ENCODE data around the gene HLA-A.

The HLA-A gene

GRCh38 chr6:29935273-29935955, 6.9 kb upstream of the HLA-A start:
- DNase-seq = no peak

DNA sequence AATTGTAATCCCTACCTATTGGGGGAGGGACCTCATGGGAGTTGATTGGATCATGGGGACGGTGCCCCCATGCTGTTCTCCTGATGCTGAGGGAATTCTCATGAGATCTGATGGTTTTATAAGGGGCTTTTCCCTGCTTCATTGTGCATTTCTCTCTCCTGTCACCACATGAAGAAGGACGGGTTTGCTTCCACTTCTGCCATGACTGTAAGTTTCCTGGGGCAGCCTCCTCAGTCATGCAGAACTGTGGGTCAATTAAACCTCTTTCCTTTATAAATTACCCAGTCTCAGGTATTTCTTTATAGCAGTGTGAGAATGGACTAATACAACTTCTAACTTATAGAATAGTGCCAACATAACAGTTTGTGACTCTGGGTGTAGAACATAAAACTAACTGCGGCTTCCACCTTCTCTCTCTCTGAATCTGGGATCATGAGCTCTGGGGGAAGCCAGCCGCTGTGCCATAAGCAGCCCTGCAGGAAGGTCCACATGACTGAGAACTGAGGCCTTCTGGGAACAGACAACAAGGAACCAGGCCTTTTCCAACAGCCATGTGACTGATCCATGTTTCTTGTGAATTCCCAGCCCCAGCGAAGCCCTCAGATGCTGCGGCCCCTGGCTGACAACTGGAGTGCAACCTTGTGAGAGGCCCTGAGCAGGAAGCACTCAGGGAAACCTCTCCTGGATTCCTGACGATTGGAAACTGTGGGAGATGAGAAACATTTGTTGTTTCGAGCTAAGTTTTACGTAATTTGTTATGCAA, 3.4 kb upstream of the HLA-A start:
- no peak for DNase-seq

DNA sequence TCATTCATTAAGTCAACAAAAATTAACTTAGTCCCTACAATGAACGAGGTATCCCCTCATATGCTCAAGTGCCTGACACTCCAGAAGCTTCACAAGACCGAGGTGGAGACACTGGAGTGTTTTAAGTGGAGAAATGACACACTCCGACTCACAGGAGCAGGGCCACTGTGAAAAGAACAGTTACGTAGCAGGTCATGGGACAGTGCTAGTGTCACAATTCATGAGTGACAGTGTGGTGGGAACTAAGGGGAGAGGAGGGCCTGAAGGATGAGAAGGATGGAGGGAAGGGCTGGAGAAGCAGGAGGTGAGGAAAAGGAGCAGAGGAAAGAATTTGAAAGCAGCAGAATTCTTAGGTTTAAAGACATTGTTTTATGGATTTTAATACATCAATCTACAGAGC, 1.3 kb upstream of the HLA-A start:
- no peak for DNase-seq

GRCh38 chr6:29941471-29941870, 861 bp upstream of the HLA-A start:
- DNase-seq = no peak

GRCh38 chr6:29941916-29942274, 437 bp upstream of the HLA-A start:
- no peak for DNase-seq

GRCh38 chr6:29943053-29943966, 978 bp downstream of the HLA-A start:
- peak; percentile 58 for DNase-seq

GRCh38 chr6:29945281-29945820, 3.0 kb downstream of the HLA-A start:
- peak; percentile 37 for DNase-seq

- DNase-seq = peak; percentile 59
Measured at GRCh38 chr6:29946223-29947076, 4.1 kb downstream of the HLA-A start.

GRCh38 chr6:29947077-29947980, 5.0 kb downstream of the HLA-A start:
- DNase-seq = peak; percentile 55

DNA sequence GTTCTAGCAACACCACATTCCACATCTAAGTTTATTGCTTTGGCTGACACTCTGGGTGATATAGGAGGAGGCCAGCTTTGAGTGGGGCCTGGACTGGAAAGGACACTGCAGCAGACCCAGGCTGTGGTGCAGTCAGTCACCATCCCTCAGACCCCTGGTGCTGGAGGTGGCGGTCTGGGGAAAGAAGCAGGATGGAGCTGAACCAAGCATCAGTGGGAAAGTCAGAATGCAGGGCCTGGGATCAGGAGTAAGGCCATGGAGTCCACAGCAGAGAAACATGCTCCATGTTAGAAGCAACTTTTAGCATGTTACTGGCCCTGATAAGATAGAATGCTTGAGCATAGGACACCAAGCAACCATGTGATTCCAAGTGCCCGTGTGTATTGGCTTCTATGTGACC, 5.9 kb downstream of the HLA-A start:
- DNase-seq = peak; percentile 37

GRCh38 chr6:29949934-29950333, 7.6 kb downstream of the HLA-A start:
- DNase-seq = no peak

DNA sequence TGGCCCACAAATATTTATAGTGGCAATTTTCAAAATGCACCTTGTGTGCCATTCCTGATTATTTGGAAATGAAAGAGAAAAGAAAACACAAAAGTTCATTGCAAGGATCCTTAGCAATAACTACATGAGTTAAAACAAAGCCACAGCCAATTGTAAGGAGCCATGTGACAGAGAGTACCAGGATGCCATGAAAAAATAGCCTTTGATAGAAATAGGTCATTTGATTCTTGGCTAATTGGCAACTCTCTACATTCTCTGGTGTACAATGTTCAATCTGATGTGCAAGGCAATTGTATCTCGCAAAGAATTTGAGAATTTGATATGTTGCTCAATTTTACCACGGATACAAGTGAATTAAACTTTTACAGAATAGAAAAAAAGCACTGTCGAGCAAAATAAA, 9.6 kb downstream of the HLA-A start:
- DNase-seq = no peak

GRCh38 chr6:29953001-29953441, 10.7 kb downstream of the HLA-A start:
- no peak for DNase-seq

DNA sequence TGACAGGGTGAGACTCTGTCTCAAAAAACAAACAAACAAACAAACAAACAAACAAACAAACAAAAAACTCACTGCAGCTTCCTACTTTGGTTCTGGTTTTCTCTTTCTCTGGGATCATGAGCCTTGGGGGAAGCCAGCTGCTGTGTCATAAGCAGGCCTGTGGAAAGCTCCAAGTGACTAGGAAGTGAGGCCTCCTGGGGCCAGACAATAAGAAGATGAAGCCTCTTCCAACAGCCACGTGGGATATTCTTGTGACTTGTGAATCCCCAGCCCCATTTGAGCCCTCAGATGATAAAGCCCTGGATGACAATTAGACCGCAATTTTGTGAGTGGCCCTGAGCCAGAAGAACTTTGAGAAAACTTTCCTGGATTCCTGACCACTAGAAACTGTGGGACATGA, 11.4 kb downstream of the HLA-A start:
- no peak for DNase-seq

- no peak for DNase-seq
Measured at GRCh38 chr6:29954272-29954671, 11.9 kb downstream of the HLA-A start.

DNA sequence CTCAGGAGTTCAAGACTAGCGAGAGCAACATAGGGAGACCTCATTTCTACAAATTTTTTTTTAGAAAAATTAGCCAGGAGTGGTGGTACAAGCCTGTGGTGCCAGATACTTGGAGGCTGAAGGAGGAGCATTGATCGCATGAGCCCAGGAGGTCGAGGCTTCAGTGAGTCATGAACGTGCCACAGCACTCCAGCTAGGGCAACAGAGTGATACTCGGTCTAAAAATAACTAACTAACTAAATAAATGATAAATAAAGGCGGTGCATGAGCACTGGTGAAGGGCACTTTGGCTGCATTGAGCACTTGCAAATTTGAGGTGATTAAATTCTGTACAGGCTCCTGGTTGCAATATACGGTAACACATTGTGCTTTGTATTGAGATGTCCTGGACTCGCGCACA, 13.5 kb downstream of the HLA-A start:
- no peak for DNase-seq

DNA sequence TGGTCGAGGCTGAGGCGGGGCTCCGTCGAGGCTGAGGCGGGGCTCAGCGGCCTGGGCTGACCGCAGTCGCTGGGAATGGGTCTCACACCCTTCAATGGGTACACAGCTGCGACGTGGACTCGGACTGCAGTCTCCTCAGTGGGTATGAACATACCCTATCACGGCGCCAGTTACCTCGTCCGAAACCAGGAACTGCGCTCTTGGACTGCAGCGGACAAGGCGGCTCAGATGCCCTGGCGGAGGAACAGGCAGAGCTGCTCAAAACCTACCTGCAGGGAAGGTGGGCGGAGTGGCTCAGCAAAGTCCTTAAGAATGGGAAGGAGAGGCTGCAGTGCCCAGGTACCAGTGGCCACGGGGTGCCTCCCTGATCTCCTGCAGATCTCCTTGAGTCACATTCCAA, 14.2 kb downstream of the HLA-A start:
- no peak for DNase-seq

- no peak for DNase-seq
Measured at GRCh38 chr6:29958046-29958445, 15.7 kb downstream of the HLA-A start.

DNA sequence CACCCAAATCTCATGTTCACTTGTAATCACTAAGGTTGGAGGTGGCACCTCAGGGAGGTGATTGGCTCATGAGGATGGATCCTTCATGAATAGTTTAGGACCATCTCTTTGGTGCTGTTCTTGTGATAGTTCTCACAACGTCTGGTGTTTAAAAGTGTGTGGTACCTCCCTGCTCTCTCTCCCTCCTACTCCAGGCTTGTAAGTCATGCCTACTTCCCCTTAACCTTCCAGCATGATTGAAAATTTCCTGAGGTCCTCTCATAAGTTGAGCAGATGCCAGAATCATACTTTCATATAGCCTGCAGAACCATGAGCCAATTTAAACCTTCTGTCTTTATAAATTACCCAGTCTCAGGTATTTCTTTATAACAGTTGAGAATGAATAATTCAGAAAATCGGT, 16.6 kb downstream of the HLA-A start:
- no peak for DNase-seq

DNA sequence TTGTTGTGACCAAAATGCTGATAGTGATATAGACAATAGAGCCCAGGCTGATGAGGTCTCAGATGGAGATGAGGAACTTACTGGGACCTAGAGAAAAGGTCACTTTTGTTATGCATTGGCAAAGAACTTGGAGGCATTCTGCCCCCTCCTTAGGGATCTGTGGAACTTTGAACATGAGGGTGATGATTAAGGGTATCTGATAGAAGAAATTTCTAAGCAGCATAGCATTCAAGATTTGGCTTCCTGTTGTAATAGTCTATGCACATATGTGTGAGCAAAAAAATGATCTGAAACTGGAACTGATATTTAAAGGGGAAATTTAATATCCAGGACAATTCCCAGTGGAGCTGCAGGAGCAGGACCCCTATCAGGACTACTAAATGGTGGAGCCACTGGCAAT, 17.1 kb downstream of the HLA-A start:
- no peak for DNase-seq

DNA sequence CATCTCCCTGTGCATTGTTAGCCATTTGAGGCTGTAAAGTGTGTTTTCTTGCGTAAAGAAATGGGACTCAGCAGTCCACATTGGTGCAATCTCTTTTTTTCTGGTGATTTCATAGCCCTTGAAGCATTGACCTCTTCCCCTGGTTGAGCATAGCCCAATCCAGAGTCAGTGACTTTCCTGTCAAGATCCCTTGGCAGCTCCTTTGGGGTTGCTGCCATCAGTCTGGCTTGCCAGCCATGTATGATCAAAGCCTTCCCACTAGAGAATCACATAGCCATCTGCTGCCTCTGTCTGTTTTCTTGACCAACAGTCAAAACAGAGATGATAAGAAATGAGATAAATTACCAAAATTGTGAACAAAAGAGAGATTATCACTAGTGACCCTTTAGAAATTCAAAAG, 19.6 kb downstream of the HLA-A start:
- no peak for DNase-seq

Measured in CD4-positive, alpha-beta T cell treated with Interleukin-21 for 1 hour (primary cell).